HG03432 (cell line): ENCODE data around the gene VWC2.
A peak's percentile ranks its signal among the peaks of the same experiment; 100 is the strongest.

Experiments
- ATAC-seq: cut with Tn5 transposase; IDR thresholded peaks from one replicate; pipeline ENCODE4 v1.9.1; 2021; ENCODE audit warnings: mild to moderate bottlenecking, moderate library complexity; ENCODE audit not compliant: unreplicated experiment

VWC2 gene

GRCh38 chr7:49773218-49773935 lies at the start of gene VWC2:
Gene VWC2, plus strand, starts transcription at chr7:49773638. Its CDS starts 1,798 bp downstream, at chr7:49775436.
- no peak for ATAC-seq

- no peak for ATAC-seq
Observed at GRCh38 chr7:49724071-49724470, 49.4 kb upstream of the VWC2 start.

DNA sequence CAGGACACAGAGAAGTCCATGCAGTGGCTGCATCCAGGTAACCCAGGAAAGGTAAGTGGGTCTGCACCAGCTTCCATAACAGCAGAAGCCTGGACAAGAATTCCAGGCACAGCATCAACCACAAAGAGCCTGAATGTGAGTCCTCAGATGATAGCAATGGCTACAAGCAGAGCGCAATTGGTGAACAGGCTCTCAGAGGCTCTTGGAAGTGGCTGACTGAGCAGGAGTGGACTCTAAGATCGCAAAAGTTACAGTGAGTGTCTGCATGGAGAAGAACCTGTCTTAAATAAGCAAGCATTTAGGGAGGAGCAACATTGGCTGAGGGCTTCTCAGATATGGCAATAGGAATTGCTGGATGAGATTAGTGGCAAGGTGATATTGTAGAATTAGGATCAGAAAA lies 41.6 kb upstream of the VWC2 start:
- ATAC-seq = no peak

GRCh38 chr7:49762666-49763065 lies 10.8 kb upstream of the VWC2 start:
- no peak for ATAC-seq

- no peak for ATAC-seq
Observed at GRCh38 chr7:49763791-49764190, 9.6 kb upstream of the VWC2 start.

DNA sequence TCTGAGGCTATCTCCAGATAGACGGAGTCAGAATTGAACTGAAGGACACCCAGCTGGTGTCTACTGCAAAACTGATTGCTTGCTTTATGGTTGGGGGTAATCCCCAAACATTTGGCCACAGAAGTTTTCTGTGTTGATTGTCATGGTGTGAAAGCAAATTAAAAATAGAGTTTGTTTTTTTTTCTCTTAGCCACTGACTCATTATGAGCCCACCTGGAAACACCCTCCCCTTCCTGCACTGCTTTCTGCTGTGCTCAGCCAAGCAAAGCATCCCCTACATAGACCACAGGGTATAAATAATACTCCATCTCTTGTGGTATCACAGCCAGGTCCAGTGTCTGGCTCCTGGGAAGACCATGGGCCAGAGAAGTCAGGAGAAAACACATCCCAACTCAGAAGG lies 6.5 kb upstream of the VWC2 start:
- peak; percentile 88 for ATAC-seq

- peak; percentile 11 for ATAC-seq
Observed at GRCh38 chr7:49767719-49768118, 5.7 kb upstream of the VWC2 start.

DNA sequence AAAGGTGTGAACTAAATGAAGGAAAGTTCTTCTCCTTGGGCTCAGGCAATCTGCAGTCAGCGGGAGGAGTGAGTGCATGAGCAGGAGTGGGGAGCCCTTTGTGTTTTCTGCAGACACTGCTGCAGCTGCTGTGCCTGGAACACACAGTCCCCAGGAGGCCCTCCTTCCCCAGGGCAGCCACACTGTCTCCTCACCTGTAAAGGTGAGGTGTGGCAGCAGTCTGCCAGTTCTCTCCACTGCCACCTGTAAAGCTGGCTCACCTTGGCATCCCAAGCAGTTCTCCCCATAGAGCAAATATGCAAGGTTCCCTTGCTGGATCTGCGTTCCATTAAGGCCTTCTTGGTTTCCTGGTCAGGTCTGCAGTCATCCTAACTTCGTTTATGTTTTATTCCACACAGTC lies 5.2 kb upstream of the VWC2 start:
- no peak for ATAC-seq

DNA sequence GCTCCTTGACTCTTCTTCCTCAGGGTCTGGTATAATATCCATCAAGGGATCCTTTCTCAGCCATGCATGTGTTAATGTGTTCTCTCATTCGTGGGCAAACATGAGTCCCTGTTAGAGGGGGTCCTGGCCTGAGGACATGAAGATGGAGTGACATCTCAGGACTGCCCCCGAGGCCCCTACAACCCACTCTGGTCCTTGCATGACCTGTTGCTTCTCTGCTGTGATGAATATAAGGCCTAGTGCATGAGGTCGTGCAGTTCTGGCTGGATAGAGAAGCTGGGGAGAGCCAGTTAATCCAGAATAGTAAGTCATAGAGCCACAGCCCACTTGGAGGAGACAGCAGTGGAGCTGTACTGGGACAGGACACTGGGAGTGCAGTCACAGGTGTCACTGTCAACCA lies 4.6 kb upstream of the VWC2 start:
- no peak for ATAC-seq

GRCh38 chr7:49769285-49769857 lies 4.1 kb upstream of the VWC2 start:
- ATAC-seq = no peak

- no peak for ATAC-seq
Observed at GRCh38 chr7:49770838-49771237, 2.6 kb upstream of the VWC2 start.

DNA sequence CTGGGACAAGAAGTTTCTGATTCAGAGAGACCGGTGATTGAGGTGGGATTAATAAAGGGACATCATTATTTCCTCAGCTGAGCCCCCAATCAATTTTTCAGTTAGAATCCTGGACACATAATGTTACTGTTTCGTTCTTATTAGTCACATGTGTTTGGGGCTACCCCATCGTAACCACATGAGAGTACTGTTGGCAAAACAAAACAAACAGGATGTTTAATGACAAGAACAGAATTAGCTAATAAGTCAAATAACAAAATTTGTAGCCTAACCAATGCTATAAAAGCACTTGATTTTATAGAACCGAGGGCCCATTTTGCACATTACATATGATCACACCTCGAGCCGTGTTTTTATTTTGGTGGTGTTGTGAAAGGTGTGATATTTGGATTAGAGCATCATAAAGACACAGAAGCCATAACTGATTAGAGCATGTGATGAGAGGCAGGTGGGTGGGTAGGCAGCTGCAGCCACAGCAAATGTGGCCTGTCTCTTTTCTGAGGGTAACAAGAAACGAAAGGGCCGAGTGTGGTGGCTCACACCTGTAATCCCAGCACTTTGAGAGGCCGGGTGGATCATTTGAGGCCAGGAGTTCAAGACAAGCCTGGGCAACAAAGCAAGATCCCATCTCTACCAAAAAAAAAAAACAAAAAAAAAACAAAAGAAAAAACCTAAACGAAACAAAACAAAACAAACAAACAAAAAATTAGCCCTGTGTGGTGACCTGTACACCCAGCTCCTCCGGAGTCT lies 1.8 kb upstream of the VWC2 start:
- ATAC-seq = peak; percentile 39

GRCh38 chr7:49772916-49773217 lies 571 bp upstream of the VWC2 start:
- no peak for ATAC-seq

DNA sequence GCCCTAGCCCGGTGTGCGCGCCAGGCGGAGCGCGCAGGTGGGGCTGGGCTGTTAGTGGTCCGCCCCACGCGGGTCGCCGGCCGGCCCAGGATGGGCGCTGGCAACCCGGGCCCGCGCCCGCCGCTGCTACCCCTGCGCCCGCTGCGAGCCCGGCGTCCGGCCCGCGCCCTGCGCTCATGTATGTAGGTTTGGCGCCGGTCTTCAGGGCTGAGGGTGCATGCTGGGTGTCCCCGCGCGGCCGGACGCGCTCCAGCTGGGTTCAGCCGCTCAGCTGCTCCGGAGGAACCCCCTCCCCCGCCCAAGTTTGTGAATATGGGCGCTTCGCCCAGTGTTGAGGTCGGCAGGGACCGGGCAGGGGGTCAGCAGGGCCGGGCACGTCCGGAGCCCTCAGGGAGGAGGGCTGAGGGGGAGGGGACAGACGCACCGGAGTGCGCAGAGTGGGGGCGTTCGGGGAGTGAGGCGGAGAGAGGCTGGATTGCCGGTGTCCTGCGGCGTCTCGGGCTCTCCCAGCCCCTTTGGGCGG lies 559 bp downstream of the VWC2 start:
- no peak for ATAC-seq

DNA sequence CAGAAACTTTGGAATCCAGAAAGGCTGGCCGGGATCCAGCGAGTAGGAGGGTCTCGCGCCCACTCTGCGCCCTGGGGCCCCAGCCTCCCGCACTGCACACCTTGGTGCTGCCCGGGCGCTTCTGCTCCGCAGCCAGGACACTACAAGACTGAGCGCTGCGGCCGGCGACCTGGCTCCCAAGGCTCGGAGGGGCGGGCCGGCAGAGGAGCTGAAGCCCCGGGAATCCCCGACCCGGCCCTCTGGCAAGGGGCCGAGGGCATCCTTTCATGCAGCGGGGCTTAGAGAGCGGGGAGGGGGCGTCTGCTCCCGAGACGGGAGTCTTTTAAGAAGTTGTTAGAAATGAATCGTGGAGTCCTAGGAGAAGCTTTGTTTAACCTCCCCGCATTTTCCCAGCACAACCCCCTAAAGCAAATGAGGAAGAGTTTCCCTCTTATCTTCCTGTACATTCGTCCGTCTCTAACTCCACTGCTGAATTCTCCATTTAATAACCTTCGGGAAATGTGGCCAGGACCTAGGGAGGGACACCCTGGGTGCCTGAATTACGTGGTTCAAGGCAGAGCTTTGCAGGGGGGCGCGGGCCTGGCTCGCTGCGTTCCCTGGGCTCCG lies 1.1 kb downstream of the VWC2 start:
- ATAC-seq = no peak

DNA sequence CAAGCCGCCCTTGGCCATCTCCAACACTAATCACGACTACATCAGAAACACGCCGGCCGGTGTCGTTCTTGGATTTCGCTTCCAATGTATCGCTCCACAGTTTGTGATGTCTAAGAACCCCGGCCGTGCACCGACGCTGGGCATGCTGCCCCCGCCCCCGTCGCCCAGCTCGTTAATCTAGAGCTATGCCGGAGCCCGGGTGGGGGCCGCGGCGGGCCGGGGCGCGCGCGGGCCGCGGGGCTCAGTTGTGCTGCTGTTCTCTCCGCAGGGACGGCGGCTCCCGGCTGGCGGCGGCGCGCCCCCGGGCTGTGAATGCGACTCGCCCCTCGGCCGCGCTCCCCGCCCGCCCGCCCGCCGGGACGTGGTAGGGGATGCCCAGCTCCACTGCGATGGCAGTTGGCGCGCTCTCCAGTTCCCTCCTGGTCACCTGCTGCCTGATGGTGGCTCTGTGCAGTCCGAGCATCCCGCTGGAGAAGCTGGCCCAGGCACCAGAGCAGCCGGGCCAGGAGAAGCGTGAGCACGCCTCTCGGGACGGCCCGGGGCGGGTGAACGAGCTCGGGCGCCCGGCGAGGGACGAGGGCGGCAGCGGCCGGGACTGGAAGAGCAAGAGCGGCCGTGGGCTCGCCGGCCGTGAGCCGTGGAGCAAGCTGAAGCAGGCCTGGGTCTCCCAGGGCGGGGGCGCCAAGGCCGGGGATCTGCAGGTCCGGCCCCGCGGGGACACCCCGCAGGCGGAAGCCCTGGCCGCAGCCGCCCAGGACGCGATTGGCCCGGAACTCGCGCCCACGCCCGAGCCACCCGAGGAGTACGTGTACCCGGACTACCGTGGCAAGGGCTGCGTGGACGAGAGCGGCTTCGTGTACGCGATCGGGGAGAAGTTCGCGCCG lies 1.9 kb downstream of the VWC2 start:
- ATAC-seq = no peak

DNA sequence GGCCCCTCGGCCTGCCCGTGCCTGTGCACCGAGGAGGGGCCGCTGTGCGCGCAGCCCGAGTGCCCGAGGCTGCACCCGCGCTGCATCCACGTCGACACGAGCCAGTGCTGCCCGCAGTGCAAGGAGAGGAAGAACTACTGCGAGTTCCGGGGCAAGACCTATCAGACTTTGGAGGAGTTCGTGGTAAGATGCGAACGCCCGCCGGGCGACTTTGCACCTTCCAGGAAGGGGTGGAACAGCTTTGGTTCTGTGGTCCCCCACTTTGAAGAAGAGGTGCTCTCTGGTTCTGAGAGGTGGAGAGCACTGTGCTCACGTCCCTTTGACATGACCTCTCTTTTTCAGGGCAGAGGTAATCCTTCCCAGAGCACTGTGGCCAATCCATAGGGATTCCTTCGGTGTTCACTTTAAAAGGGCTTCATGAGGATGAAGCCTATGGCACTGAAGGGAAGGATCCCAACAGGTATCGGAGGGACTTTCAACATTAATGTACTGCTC lies 2.6 kb downstream of the VWC2 start:
- no peak for ATAC-seq

DNA sequence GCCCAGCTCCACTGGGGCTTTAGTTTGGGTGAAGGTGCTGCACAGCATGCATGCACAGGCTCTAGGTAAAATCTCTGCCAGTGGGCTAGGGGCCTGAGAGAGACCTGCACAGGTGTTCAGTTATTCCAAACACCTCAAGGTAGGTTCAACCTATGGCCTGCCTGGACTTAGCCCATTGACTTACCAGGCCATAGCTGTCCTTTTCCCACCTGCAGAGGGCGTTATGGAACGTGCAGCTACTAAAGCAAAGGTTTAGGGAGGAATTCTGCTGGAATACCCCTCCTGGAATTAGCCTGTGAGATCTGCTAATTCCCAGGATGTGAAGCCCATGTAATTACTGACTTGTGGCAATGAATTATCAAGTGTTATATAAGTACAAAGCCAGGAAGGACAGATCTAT lies 3.6 kb downstream of the VWC2 start:
- no peak for ATAC-seq

DNA sequence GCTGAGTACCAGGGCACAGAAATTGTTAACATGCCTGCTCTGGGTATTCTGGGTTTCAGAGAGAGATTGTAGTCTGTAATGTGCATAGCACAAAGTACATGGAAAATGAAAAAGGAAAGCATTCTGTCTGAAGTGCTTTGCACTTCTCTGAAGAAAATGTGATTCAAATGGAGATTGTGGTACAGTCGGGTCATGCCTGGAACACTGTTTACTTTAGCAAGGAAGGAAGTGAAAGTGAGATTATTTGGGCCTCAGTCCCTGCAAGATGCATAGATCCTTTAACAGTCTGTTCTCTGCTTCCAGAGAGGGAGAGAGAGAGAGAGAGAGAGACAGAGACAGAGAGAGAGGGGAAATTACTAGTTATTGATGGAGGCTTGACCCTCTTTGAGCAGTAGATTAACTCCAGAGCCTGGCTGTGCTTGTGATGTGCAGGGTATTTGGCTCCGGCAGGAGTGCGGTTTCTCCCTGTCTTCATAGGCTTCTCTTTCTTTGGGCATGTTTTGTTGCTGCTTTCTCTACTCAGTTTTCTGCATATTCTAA lies 5.4 kb downstream of the VWC2 start:
- peak; percentile 45 for ATAC-seq

DNA sequence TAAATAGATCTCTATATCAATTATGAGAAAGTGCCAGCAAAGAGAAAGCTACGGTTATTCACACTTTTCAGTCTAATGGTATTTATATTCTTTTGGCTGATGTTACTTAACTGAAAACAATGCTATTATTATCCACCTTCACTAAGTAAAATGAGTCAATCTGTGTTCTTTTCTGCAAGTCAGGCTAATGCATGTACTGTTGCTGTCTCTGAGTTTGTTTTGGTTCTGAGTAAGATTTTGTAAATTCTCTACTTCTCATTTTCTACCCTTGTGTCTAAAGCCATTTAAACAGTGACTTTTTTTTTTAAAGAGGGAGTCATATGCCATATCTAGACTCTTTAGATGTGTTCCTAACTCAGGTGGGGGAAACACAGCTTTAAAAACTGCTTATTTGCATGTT lies 7.5 kb downstream of the VWC2 start:
- ATAC-seq = peak; percentile 46
